ENCODE measurements around the gene VDR.

- TF ChIP-seq CTCF (conservative IDR thresholded peaks at IDR 0.05) (no peak), ZFX (IDR thresholded peaks at IDR 0.05) (no peak)
Measured at GRCh38 chr12:47843226-47843980, 61.4 kb downstream of the VDR start.

All from C4-2B (cell line).